ENCODE data around the gene VAV3. TPM values are rescaled to one million over a fixed set of nuclear protein-coding genes. Genes with fewer than 3 reads are reported as not detected.

VAV3 gene
- total and polyA plus RNA-seq, 2 of the 13 experiments (the other 11 are each of a cell fraction or from before 2014, with no cell fraction given), result 15.9 to 29.8 TPM

- no peak for TF ChIP-seq E2F5 (CRISPR knock-in tag; conservative IDR thresholded peaks at IDR 0.05)
- TF ChIP-seq NFAT5 (CRISPR knock-in tag; IDR thresholded peaks at IDR 0.05), result no peak
- TF ChIP-seq, protein P1, sequence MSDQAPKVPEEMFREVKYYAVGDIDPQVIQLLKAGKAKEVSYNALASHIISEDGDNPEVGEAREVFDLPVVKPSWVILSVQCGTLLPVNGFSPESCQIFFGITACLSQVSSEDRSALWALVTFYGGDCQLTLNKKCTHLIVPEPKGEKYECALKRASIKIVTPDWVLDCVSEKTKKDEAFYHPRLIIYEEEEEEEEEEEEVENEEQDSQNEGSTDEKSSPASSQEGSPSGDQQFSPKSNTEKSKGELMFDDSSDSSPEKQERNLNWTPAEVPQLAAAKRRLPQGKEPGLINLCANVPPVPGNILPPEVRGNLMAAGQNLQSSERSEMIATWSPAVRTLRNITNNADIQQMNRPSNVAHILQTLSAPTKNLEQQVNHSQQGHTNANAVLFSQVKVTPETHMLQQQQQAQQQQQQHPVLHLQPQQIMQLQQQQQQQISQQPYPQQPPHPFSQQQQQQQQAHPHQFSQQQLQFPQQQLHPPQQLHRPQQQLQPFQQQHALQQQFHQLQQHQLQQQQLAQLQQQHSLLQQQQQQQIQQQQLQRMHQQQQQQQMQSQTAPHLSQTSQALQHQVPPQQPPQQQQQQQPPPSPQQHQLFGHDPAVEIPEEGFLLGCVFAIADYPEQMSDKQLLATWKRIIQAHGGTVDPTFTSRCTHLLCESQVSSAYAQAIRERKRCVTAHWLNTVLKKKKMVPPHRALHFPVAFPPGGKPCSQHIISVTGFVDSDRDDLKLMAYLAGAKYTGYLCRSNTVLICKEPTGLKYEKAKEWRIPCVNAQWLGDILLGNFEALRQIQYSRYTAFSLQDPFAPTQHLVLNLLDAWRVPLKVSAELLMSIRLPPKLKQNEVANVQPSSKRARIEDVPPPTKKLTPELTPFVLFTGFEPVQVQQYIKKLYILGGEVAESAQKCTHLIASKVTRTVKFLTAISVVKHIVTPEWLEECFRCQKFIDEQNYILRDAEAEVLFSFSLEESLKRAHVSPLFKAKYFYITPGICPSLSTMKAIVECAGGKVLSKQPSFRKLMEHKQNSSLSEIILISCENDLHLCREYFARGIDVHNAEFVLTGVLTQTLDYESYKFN (CRISPR knock-in tag; conservative IDR thresholded peaks at IDR 0.05), result peak; percentile 86
- TF ChIP-seq ZSCAN31 (CRISPR knock-in tag; IDR thresholded peaks at IDR 0.05; ENCODE audit: low read depth), result no peak
- TF ChIP-seq, protein P2, sequence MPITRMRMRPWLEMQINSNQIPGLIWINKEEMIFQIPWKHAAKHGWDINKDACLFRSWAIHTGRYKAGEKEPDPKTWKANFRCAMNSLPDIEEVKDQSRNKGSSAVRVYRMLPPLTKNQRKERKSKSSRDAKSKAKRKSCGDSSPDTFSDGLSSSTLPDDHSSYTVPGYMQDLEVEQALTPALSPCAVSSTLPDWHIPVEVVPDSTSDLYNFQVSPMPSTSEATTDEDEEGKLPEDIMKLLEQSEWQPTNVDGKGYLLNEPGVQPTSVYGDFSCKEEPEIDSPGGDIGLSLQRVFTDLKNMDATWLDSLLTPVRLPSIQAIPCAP (CRISPR knock-in tag; IDR thresholded peaks at IDR 0.05; ENCODE audit: low read depth), result no peak
- TF ChIP-seq TARDBP (CRISPR knock-in tag; IDR thresholded peaks at IDR 0.05), result peak; percentile 74; the same call in 1 of the 2 replicates
- no peak for TF ChIP-seq NAIF1 (CRISPR knock-in tag; IDR thresholded peaks at IDR 0.05; ENCODE audit: borderline replicate concordance)
- TF ChIP-seq SMARCE1 (IDR thresholded peaks at IDR 0.05; ENCODE audit: borderline replicate concordance), result no peak
- peak; percentile 95; the same call in 1 of the 2 replicates for TF ChIP-seq ZNF484 (CRISPR knock-in tag; IDR thresholded peaks at IDR 0.05; ENCODE audit: borderline replicate concordance, low read depth)
- no peak for TF ChIP-seq ZSCAN30 (CRISPR knock-in tag; IDR thresholded peaks at IDR 0.05)
- peak; percentile 85 for TF ChIP-seq POGZ (CRISPR knock-in tag; IDR thresholded peaks at IDR 0.05)
- TF ChIP-seq SOX13 (IDR thresholded peaks at IDR 0.05), result peak; percentile 69
- TF ChIP-seq SOX13 (CRISPR knock-in tag; conservative IDR thresholded peaks at IDR 0.05 in 1 of 2, IDR thresholded peaks at IDR 0.05 in 1 of 2), result peak in 1 of 2 experiments; percentile 95; a peak in 2 of 4 replicates
- no peak for TF ChIP-seq FOXA1 (IDR thresholded peaks at IDR 0.05)
- peak; percentile 66 for TF ChIP-seq FOXA1 (CRISPR knock-in tag; IDR thresholded peaks at IDR 0.05)
- no peak for TF ChIP-seq ZIK1 (CRISPR knock-in tag; IDR thresholded peaks at IDR 0.05; ENCODE audit: borderline replicate concordance, low read depth)
- TF ChIP-seq KLF9 (CRISPR knock-in tag; IDR thresholded peaks at IDR 0.05; ENCODE audit: low read depth), result no peak
- peak; percentile 62; the same call in 1 of the 2 replicates for TF ChIP-seq ZNF12 (CRISPR knock-in tag; IDR thresholded peaks at IDR 0.05)
- no peak for TF ChIP-seq MAZ (IDR thresholded peaks at IDR 0.05; ENCODE audit: borderline replicate concordance, low read depth, low read length)
- no peak for TF ChIP-seq MAZ (CRISPR knock-in tag; IDR thresholded peaks at IDR 0.05; ENCODE audit: low read depth)
- no peak for TF ChIP-seq ZNF777 (CRISPR knock-in tag; IDR thresholded peaks at IDR 0.05)
Measured at GRCh38 chr1:107683191-107683657, 281.8 kb downstream of the VAV3 start (continued).
